Neuronal stem cell (in vitro differentiated cells): ENCODE measurements around the gene ZCCHC7.
"Not testable (repeated sequence)": the region's sequence is repeated elsewhere in the genome, so short reads cannot be mapped to it uniquely, and the experiment has no call there.

Source experiments
- DNase-seq: peaks from one replicate; pipeline ENCODE4 v3.0.0-alpha.2; 2013; ENCODE audit warnings: low spot score
- H2AFZ ChIP-seq: one replicate; pipeline ENCODE4 v1.6.1; 2013; ENCODE audit warnings: mild to moderate bottlenecking, low read length, inconsistent platforms
- H2AK5ac ChIP-seq: 2 replicates; pipeline ENCODE4 v1.6.1; 2013; ENCODE audit warnings: low read depth, mild to moderate bottlenecking, inconsistent platforms, low read length, moderate library complexity, mixed read lengths
- H2BK120ac ChIP-seq: 2 replicates; pipeline ENCODE4 v1.6.1; 2013; ENCODE audit warnings: low read depth, mild to moderate bottlenecking, inconsistent platforms, low read length, moderate library complexity, mixed read lengths
- H2BK12ac ChIP-seq: one replicate; pipeline ENCODE4 v1.6.1; 2013; ENCODE audit warnings: low read length, inconsistent platforms
- H2BK15ac ChIP-seq: 2 replicates; pipeline ENCODE4 v1.6.1; 2013; ENCODE audit warnings: mild to moderate bottlenecking, low read length, inconsistent platforms, mixed read lengths
- H2BK5ac ChIP-seq: one replicate; pipeline ENCODE4 v1.6.1; 2013; ENCODE audit warnings: inconsistent platforms, mild to moderate bottlenecking, low read length, moderate library complexity
- H3K14ac ChIP-seq: one replicate; pipeline ENCODE4 v1.6.1; 2013; ENCODE audit warnings: low read length, inconsistent platforms
- H3K18ac ChIP-seq: 2 replicates; pipeline ENCODE4 v1.6.1; 2013; ENCODE audit warnings: low read length, inconsistent platforms
- H3K23ac ChIP-seq: 2 replicates; pipeline ENCODE4 v1.6.1; 2013; ENCODE audit warnings: low read depth, mild to moderate bottlenecking, mixed read lengths, low read length, inconsistent platforms; ENCODE audit not compliant: poor library complexity
- H3K27ac ChIP-seq: replicated peaks from 3 replicates; pipeline ENCODE4 v1.5.1; 2013; ENCODE audit warnings: low read length, inconsistent platforms
- H3K27me3 ChIP-seq, 3 experiments: 2 replicates each; pipeline ENCODE4 v1.6.1; 2013; ENCODE audit warnings: low read length in 3 of 3, mild to moderate bottlenecking in 2 of 3, inconsistent platforms in 1 of 3, low read depth in 1 of 3, mixed read lengths in 1 of 3, moderate library complexity in 1 of 3; ENCODE audit not compliant: control insufficient read depth in 3 of 3, insufficient read depth in 3 of 3
- H3K36me3 ChIP-seq, 2 donors: replicated peaks in 1 of 2; 2 replicates each; pipeline ENCODE4 v1.6.1; 2013; ENCODE audit warnings: low read length in 2 of 2; ENCODE audit not compliant: control insufficient read depth in 2 of 2, insufficient read depth in 2 of 2
- H3K4ac ChIP-seq: 2 replicates; pipeline ENCODE4 v1.6.1; 2013; ENCODE audit warnings: inconsistent platforms, mild to moderate bottlenecking, low read length, moderate library complexity
- H3K4me1 ChIP-seq, 2 donors: 1 replicate in 1 of 2; 2 replicates in 1 of 2; pipeline ENCODE4 v1.6.1; 2013; ENCODE audit warnings: low read length in 2 of 2, low read depth in 1 of 2; ENCODE audit not compliant: control insufficient read depth in 2 of 2, insufficient read depth in 1 of 2
- H3K4me2 ChIP-seq: one replicate; pipeline ENCODE4 v1.6.1; 2013; ENCODE audit warnings: mild to moderate bottlenecking, low read length, inconsistent platforms; ENCODE audit not compliant: insufficient read depth, poor library complexity, severe bottlenecking
- H3K4me3 ChIP-seq, 2 donors: 2 replicates each; pipeline ENCODE4 v1.5.1; 2013; ENCODE audit warnings: low read length in 2 of 2, mild to moderate bottlenecking in 2 of 2, inconsistent platforms in 1 of 2, moderate library complexity in 1 of 2
- H3K79me1 ChIP-seq: one replicate; pipeline ENCODE4 v1.6.1; 2013; ENCODE audit warnings: low read depth, mild to moderate bottlenecking, inconsistent platforms, low read length, moderate library complexity
- H3K9ac ChIP-seq: one replicate; pipeline ENCODE4 v1.6.1; 2013; ENCODE audit warnings: mild to moderate bottlenecking, low read depth, low read length, inconsistent platforms; ENCODE audit not compliant: poor library complexity
- H3K9me3 ChIP-seq, 2 donors: replicated peaks in 1 of 2; 2 replicates each; pipeline versions ENCODE3 to v1.6.1; 2013; ENCODE audit warnings: low read length in 2 of 2, mild to moderate bottlenecking in 2 of 2, inconsistent platforms in 1 of 2, low read depth in 1 of 2, mixed read lengths in 1 of 2, moderate library complexity in 1 of 2; ENCODE audit not compliant: control insufficient read depth in 2 of 2, insufficient read depth in 1 of 2
- H4K8ac ChIP-seq: one replicate; pipeline ENCODE4 v1.6.1; 2013; ENCODE audit warnings: low read depth, mild to moderate bottlenecking, inconsistent platforms, low read length, moderate library complexity
- H4K91ac ChIP-seq: one replicate; pipeline ENCODE4 v1.6.1; 2013; ENCODE audit warnings: low read length, low read depth, mild to moderate bottlenecking, inconsistent platforms; ENCODE audit not compliant: poor library complexity
- WGBS, 2 donors: extraction: QIAGEN DNeasy Blood & Tissue Kit; methylation state at CpG; one replicate each; pipeline ENCODE4 v1.1.7; 2013; ENCODE audit warnings: missing lambda C conversion rate in 2 of 2, mixed read lengths in 1 of 2; ENCODE audit not compliant: insufficient read length in 2 of 2, insufficient replicate concordance in 1 of 2; ENCODE audit errors: extremely low coverage in 2 of 2; 5-methylcytosine and 5-hydroxymethylcytosine counted together

ZCCHC7 gene

DNA sequence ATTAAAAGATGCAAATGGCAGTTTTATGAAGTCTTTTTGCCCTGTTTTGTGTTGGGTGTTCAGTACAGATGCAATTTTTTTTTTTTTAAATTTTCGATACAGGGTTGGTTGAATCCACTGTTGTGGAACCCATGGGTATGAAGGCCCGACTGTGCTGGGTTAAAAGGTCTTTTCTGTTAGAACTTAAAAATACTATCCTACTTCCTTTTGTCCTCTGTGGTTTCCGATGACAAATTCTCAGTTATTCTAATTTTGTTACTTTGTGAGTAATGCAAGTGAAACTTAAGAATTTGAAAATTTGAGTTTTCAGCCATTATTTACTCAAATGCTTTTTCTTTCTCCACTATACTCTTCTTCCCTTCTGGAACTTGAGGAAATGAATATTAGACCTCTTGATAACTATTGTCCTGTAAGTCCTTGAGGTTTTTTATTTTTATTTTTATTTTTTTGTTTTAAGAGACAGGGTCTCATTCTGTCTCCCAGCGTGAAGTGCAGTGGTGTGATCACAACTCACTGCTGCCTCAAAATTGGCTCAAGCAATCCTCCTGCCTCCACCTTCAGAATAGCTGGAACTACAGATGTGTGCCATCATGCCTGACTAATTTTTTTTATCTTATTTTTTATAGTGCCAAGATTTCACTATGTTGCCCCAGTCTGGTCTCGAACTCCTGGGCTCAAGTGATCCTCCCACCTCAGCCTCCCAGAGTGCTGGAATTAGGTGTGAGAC lies 67.5 kb downstream of the ZCCHC7 start:
- Histone ChIP-seq H4K91ac (no peak overlapping the region), H3K23ac (no peak overlapping the region), H2BK15ac (no peak overlapping the region), H3K79me1 (no peaks in the 10 kb centered on the region), H3K18ac (no peak overlapping the region), H2BK5ac (no peak overlapping the region), H3K27ac (no peak overlapping the region), H2AFZ (no peak overlapping the region), H3K9me3 (peaks cover 0 to 27% of the 10 kb centered on the region in 2 donors), H3K9ac (no peak overlapping the region), H3K14ac (no peak overlapping the region), H3K36me3 (peaks cover 0 to 26% of the 10 kb centered on the region in 2 donors), H3K27me3 (peaks cover 0 to 2% (median 0%) of the 10 kb centered on the region in 3 experiments), H4K8ac (no peak overlapping the region), H2AK5ac (no peak overlapping the region), H3K4me3 (no peak overlapping the region), H3K4me1 (no peaks in the 10 kb centered on the region), H3K4ac (no peak overlapping the region), H2BK120ac (no peak overlapping the region), H2BK12ac (no peak overlapping the region), H3K4me2 (no peak overlapping the region)
- DNase-seq = no peak
- WGBS, 2 donors = no CpG with 5 or more reads among the region's 5 CpGs

GRCh38 chr9:37190739-37191138 lies 70.4 kb downstream of the ZCCHC7 start:
- Histone ChIP-seq H3K9me3 (peaks cover 0 to 15% of the 10 kb centered on the region in 2 donors), H3K4me2 (peak overlapping the region; percentile 11), H3K36me3 (peaks cover 0 to 22% of the 10 kb centered on the region in 2 donors)
- H4K91ac ChIP-seq, H3K14ac ChIP-seq, H3K4me1 ChIP-seq, H3K27me3 ChIP-seq, H3K9ac ChIP-seq, H2AK5ac ChIP-seq, H2AFZ ChIP-seq, H3K27ac ChIP-seq, H2BK120ac ChIP-seq, H3K79me1 ChIP-seq, DNase-seq, H2BK12ac ChIP-seq, H3K4ac ChIP-seq, H3K23ac ChIP-seq, H2BK15ac ChIP-seq, H4K8ac ChIP-seq, H3K18ac ChIP-seq, H3K4me3 ChIP-seq, H2BK5ac ChIP-seq: not testable (repeated sequence)
- no CpG with 5 or more reads among the region's 13 CpGs for WGBS, 2 donors

GRCh38 chr9:37191403-37192089 lies 71.2 kb downstream of the ZCCHC7 start:
- Histone ChIP-seq H3K18ac (no peak overlapping the region), H3K36me3 (peaks cover 0 to 22% of the 10 kb centered on the region in 2 donors), H3K79me1 (no peaks in the 10 kb centered on the region), H3K27ac (no peak overlapping the region), H2BK5ac (no peak overlapping the region), H3K14ac (no peak overlapping the region), H3K4me2 (no peak overlapping the region), H2BK15ac (no peak overlapping the region), H4K8ac (no peak overlapping the region), H3K23ac (no peak overlapping the region), H3K9ac (no peak overlapping the region), H3K4me1 (peaks cover 1 to 9% of the 10 kb centered on the region in 2 donors), H3K27me3 (no peaks in the 10 kb centered on the region), H2BK120ac (no peak overlapping the region), H3K4ac (no peak overlapping the region), H2AFZ (no peak overlapping the region), H3K9me3 (peaks cover 0 to 9% of the 10 kb centered on the region in 2 donors), H3K4me3 (no peak overlapping the region), H2BK12ac (no peak overlapping the region), H4K91ac (no peak overlapping the region), H2AK5ac (no peak overlapping the region)
- no CpG with 5 or more reads among the region's 4 CpGs for WGBS, 2 donors
- DNase-seq = peak; percentile 11

GRCh38 chr9:37192803-37193202 lies 72.4 kb downstream of the ZCCHC7 start:
- H3K4ac ChIP-seq = no peak overlapping the region
- H4K8ac ChIP-seq = no peak overlapping the region
- H3K4me3 ChIP-seq = no peak overlapping the region
- H3K79me1 ChIP-seq = no peaks in the 10 kb centered on the region
- peaks cover 0 to 4% of the 10 kb centered on the region in 2 donors for H3K9me3 ChIP-seq
- H3K27me3 ChIP-seq = no peaks in the 10 kb centered on the region
- H3K9ac ChIP-seq = no peak overlapping the region
- no peak overlapping the region for H2BK12ac ChIP-seq
- no peak overlapping the region for H2AFZ ChIP-seq
- no peak overlapping the region for H3K18ac ChIP-seq
- no peak overlapping the region for H3K23ac ChIP-seq
- H3K14ac ChIP-seq = no peak overlapping the region
- no peak overlapping the region for H2AK5ac ChIP-seq
- DNase-seq = no peak
- no peak overlapping the region for H2BK5ac ChIP-seq
- no peak overlapping the region for H3K27ac ChIP-seq
- no peak overlapping the region for H2BK15ac ChIP-seq
- peaks cover 3 to 17% of the 10 kb centered on the region in 2 donors for H3K4me1 ChIP-seq
- H3K4me2 ChIP-seq = no peak overlapping the region
- H2BK120ac ChIP-seq = no peak overlapping the region
- H3K36me3 ChIP-seq = peaks cover 0 to 22% of the 10 kb centered on the region in 2 donors
- no peak overlapping the region for H4K91ac ChIP-seq
